Omental fat pad (tissue), 4 donors: ENCODE measurements around the gene UBE2V1. TPM values are rescaled to one million over a fixed set of nuclear protein-coding genes. Genes with fewer than 3 reads are reported as not detected.

Source experiments
- ATAC-seq: fragments of 150-250 bp; one replicate; pipeline ENCODE4 v1.9.1; 2016; ENCODE audit warnings: mild to moderate bottlenecking, moderate library complexity; ENCODE audit not compliant: low FRiP score
- DNase-seq: peaks from one replicate; pipeline ENCODE4 v3.0.0-alpha.2; 2019; ENCODE audit warnings: low spot score
- total RNA-seq, 4 donors: library from RNA; depleted of rRNA; stranded (reverse); fragments of >200 nt; gene quantifications; one replicate each; pipeline ENCODE4 v1.1.0, GENCODE V29; 2016
- TF ChIP-seq, protein P1 (sequence below), 3 donors: fragments of 450-650 bp; IDR thresholded peaks; one replicate each; pipeline ENCODE4 v1.5.1; 2016 to 2017; ENCODE audit warnings: antibody characterized with exemption in 3 of 3, mild to moderate bottlenecking in 3 of 3, moderate library complexity in 2 of 3

The UBE2V1 gene
- total RNA-seq, 4 donors from 2014 or later: 63.2 to 100 (median 72.6) TPM

DNA sequence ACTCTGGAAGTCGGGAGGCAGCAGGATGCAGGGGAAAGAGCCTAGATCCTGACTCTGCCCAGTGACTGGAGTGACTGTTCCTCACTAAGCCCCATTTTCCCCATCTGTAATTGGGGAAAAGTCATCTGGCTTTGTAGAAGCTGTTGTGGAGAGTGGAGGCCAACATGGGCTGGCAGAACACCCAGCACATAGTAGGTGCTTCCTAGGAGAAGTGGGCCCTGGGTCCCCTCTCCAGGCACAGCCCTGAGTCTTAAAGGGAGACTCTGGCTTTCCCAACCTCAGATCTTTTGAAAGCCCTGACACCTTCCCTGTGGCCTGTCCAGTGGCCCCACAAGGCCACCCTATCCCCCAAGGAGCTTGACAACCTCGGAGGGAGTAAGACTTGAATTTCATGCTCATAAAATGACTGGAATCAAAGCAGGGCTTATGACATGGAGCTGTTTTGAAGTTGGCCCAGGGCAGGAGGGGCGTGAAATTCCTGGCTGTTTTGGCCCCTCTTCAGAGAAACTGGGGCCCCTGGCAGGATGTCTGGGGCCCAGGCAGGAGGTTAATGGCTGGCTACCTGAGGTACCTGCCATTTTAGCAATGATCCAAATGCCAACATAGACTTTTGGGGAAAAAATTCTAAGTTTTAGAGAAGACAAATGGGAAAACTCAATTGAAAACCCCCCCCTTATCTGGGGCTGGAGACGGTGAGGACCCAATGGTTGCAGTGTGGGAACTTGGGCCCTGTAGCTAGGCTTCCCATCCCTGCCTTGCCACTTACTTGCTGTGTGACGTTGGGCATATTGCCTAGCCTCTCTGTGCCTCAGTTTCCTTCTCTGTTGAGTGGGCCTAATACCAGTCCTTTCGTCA, 51.6 kb downstream of the UBE2V1 start:
- ATAC-seq: no peak
- DNase-seq: no peak
- TF ChIP-seq, protein P1, sequence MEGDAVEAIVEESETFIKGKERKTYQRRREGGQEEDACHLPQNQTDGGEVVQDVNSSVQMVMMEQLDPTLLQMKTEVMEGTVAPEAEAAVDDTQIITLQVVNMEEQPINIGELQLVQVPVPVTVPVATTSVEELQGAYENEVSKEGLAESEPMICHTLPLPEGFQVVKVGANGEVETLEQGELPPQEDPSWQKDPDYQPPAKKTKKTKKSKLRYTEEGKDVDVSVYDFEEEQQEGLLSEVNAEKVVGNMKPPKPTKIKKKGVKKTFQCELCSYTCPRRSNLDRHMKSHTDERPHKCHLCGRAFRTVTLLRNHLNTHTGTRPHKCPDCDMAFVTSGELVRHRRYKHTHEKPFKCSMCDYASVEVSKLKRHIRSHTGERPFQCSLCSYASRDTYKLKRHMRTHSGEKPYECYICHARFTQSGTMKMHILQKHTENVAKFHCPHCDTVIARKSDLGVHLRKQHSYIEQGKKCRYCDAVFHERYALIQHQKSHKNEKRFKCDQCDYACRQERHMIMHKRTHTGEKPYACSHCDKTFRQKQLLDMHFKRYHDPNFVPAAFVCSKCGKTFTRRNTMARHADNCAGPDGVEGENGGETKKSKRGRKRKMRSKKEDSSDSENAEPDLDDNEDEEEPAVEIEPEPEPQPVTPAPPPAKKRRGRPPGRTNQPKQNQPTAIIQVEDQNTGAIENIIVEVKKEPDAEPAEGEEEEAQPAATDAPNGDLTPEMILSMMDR (IDR thresholded peaks at IDR 0.05): no peak

DNA sequence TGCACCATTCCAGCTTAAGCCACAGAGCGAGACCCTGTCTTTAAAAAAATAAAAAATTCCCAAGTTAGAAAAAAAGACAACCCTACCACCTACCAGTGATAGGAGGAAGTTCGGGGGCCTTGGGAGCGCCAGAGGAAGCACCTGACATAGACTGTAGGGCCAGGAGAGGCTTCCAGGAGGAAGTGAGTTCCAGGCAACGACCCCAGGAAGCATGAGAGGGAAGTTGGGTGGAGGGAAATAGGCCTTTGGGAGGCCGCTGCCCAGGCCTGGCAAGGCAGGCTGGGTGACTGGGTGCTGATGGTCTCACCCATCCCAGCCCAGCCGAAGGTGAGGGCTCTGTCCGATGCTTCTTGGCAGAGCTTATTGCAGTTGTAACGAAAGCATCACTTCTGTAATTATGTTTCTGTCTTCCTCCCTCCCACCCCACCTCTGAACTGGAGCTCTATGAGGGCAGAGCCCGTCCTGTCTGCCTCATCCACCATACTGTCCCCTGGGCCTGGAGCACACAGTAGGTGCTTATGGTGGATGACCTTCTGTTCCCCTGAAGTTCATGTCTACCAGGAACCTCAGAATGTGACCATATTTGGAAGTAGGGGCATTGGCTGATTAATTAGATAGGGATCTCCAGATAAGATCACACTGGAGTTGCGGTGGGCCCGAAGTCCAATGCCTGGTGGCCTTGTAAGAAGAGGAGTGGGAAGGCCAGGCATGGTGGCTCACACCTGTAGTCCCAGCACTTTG, 54.1 kb downstream of the UBE2V1 start:
- TF ChIP-seq, protein P1 (IDR thresholded peaks at IDR 0.05): no peak
- ATAC-seq: no peak
- no peak for DNase-seq

DNA sequence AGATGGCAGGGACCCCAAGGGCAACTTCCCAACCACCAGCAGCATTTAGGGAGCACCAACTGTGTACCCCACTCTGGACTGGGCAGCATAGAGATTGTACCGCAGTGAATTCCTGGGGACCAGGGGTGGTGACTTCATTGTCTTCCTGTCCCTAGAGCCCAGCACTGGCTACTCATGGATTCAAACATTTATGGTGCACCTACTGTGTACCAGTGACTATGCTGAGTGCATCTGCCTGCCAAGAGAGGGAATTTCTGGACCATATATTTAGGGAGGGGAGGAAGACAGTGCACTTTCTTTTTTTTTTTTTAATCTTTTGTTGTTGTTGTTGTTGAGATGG, 55.3 kb downstream of the UBE2V1 start:
- ATAC-seq (no peak), DNase-seq (no peak)
- TF ChIP-seq, protein P1 (IDR thresholded peaks at IDR 0.05): no peak

DNA sequence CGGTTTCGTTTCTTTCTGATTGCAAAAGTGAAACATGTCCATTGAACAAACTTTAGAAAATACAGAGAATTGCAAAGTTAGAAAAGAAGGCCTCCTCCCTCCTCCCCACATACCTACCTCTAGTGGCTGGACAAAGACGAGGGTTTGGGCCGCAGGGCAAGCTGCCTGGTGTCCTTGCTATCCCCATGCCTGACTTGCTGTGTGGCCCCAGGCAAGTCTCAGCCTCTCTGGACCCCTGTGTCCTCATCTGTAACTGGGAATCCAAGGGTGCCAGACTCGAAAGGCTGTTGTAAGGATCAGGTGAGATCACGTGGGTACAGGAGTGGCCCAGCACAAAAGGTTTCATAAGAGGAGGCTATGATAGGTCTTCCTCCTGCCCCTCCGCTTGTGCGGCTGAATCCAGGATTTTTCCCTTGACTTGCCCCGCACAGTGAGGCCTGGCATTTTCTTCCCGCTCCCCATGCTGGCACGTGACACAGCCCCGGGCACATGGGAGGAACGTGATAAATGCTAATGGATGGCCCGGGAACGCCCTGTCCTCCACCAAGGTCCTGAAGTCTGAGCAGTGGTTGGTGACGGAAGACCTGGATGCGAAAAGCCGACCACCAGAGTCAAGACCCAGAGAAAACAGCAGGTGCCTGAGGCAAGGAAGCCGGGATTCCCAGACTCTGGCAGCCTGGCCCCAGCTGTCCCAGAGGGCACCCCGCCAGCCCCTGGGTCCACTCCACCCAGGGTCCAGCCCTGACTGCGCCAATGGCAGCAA, 55.8 kb downstream of the UBE2V1 start:
- DNase-seq (no peak), ATAC-seq (no peak)
- TF ChIP-seq, protein P1 (IDR thresholded peaks at IDR 0.05): no peak

DNA sequence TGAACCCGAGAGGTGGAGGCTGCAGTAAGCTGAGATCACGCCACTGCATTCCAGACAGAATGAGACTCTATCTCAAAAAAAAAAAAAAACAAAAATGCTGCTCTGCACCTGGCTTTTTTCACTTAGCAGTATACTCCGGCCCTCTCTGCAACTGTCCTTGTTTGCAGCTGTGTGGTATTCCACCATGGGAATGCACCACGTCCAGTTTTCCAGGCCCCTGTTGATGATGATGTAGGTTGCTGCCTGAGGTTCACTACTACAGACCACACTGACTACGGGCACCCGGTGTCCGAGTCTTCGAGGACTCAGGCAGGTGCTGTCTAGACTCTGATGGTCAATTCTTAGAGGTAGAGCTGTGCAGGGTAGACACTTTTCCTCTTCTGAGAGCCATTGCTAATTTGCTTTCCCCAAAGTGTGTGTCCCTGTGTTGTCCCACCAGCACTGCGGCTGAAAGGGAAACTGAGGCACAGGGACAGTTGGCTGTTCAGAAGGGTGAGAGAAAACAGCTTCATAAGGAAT, 56.5 kb downstream of the UBE2V1 start:
- ATAC-seq: no peak
- TF ChIP-seq, protein P1 (IDR thresholded peaks at IDR 0.05): no peak
- DNase-seq: no peak

DNA sequence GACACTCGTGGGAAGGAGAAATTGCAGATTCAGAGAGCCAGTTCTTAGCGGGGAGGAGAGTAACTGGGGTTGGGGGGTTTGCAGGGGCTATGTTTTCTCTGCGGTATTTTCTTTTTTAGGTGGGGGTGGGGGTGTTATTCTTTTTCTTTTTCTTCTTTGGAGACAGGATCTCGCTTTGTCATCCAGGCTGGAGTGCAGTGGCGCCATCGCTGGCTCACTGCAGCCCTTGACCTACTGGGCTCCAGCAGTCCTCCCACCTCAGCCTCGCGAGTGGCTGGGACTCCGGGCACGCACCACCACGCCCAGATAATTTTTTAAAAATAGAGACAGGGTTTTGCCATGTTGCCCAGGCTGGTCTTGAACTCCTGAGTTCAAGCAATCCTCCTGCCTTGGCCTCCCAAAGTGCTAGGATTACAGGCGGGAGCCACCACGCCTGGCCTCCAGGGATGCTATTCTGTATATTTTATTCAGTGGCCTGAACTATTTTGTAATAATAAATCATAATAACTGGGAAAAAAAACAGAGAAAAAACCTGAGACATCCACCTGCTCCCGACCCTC, 57.3 kb downstream of the UBE2V1 start:
- DNase-seq (no peak), ATAC-seq (no peak)
- TF ChIP-seq, protein P1 (IDR thresholded peaks at IDR 0.05): no peak
